KOPT-K1 (cell line): ENCODE measurements around the gene INSYN2A.

Experiments used
- H3K27ac ChIP-seq: fragments of 200-600 bp; sonication (generic); 2 replicates; pipeline ENCODE4 v1.5.1; 2016; ENCODE audit warnings: antibody characterized with exemption, mild to moderate bottlenecking, low read depth, low read length; ENCODE audit not compliant: poor library complexity, severe bottlenecking
- H3K36me3 ChIP-seq: fragments of 200-600 bp; sonication (generic); 2 replicates; pipeline ENCODE4 v1.5.1; 2017; ENCODE audit warnings: antibody characterized with exemption, mild to moderate bottlenecking, low read length, moderate library complexity; ENCODE audit not compliant: insufficient read depth
- H3K9me3 ChIP-seq: fragments of 200-600 bp; sonication (generic); 2 replicates; pipeline ENCODE4 v1.5.1; 2017; ENCODE audit warnings: antibody characterized with exemption, low read length, mild to moderate bottlenecking; ENCODE audit not compliant: insufficient read depth, poor library complexity, severe bottlenecking

INSYN2A gene

GRCh38 chr10:127151981-127152699, 44.3 kb downstream of the INSYN2A start:
- H3K27ac ChIP-seq, result no peak overlapping the region
- H3K36me3 ChIP-seq, result no peaks in the 10 kb centered on the region
- H3K9me3 ChIP-seq, result no peaks in the 10 kb centered on the region

GRCh38 chr10:127151541-127151940, 44.9 kb downstream of the INSYN2A start:
- no peak overlapping the region for H3K27ac ChIP-seq
- no peaks in the 10 kb centered on the region for H3K9me3 ChIP-seq
- H3K36me3 ChIP-seq, result no peaks in the 10 kb centered on the region

GRCh38 chr10:127150136-127150535, 46.3 kb downstream of the INSYN2A start:
- no peaks in the 10 kb centered on the region for H3K36me3 ChIP-seq
- H3K9me3 ChIP-seq, result no peaks in the 10 kb centered on the region
- H3K27ac ChIP-seq, result no peak overlapping the region

- H3K27ac ChIP-seq, result no peak overlapping the region
- H3K36me3 ChIP-seq, result no peaks in the 10 kb centered on the region
- H3K9me3 ChIP-seq, result no peaks in the 10 kb centered on the region
Measured at GRCh38 chr10:127149501-127150081, 46.8 kb downstream of the INSYN2A start.

- Histone ChIP-seq H3K9me3 (no peaks in the 10 kb centered on the region), H3K27ac (no peak overlapping the region), H3K36me3 (no peaks in the 10 kb centered on the region)
Measured at GRCh38 chr10:127148933-127149220, 47.5 kb downstream of the INSYN2A start.

- Histone ChIP-seq H3K27ac (no peak overlapping the region), H3K9me3 (no peaks in the 10 kb centered on the region)
Measured at GRCh38 chr10:127148066-127148932, 48.1 kb downstream of the INSYN2A start.

GRCh38 chr10:127146661-127147060, 49.7 kb downstream of the INSYN2A start:
- H3K9me3 ChIP-seq, result no peaks in the 10 kb centered on the region
- no peak overlapping the region for H3K27ac ChIP-seq
- no peaks in the 10 kb centered on the region for H3K36me3 ChIP-seq

More at GRCh38 chr10:127148066-127148932, 48.1 kb downstream of the INSYN2A start:
- no peaks in the 10 kb centered on the region for H3K36me3 ChIP-seq
